Measurements from ENCODE around the gene ZNF79. TPM values are rescaled to one million over a fixed set of nuclear protein-coding genes. Genes with fewer than 3 reads are reported as not detected.
A peak's percentile ranks its signal among the peaks of the same experiment; 100 is the strongest.

The ZNF79 gene
- total RNA-seq, 1 donor from 2014 or later = 14.8 TPM

- DNase-seq = no peak
These were observed 6.2 kb downstream of the ZNF79 start for GRCh38 chr9:127430415-127430814.

GRCh38 chr9:127437497-127438264 lies 13.5 kb downstream of the ZNF79 start:
- DNase-seq = no peak

GRCh38 chr9:127438394-127438793 lies 14.2 kb downstream of the ZNF79 start:
- DNase-seq = no peak

- DNase-seq = no peak
These were observed 20.2 kb downstream of the ZNF79 start for GRCh38 chr9:127444283-127444920.

- no peak for DNase-seq
These were observed 21.0 kb downstream of the ZNF79 start for GRCh38 chr9:127444921-127445850.

GRCh38 chr9:127445851-127446712 lies 21.9 kb downstream of the ZNF79 start:
- DNase-seq = no peak

GRCh38 chr9:127446713-127447415 lies 22.7 kb downstream of the ZNF79 start:
- DNase-seq = no peak

- no peak for DNase-seq
These were observed 23.4 kb downstream of the ZNF79 start for GRCh38 chr9:127447416-127448111.

GRCh38 chr9:127448112-127448805 lies 24.1 kb downstream of the ZNF79 start:
- no peak for DNase-seq

- no peak for DNase-seq
These were observed 25.3 kb downstream of the ZNF79 start for GRCh38 chr9:127449332-127449966.

GRCh38 chr9:127450243-127450760 lies 26.1 kb downstream of the ZNF79 start:
- peak; percentile 31 for DNase-seq

GRCh38 chr9:127450830-127451607 lies 26.8 kb downstream of the ZNF79 start, which contains the start of the genes LRSAM1 and RPL12:
TSS of gene LRSAM1 (plus strand) at chr9:127451510. CDS start at chr9:127454528, 3,018 bp downstream.
TSS of gene RPL12 (minus strand) at chr9:127451406. CDS start at chr9:127451317, 89 bp downstream.
- peak; percentile 97 for DNase-seq

GRCh38 chr9:127451608-127451857 lies 27.4 kb downstream of the ZNF79 start:
- no peak for DNase-seq

GRCh38 chr9:127451858-127452656 lies 27.9 kb downstream of the ZNF79 start:
- DNase-seq = peak; percentile 60

GRCh38 chr9:127452691-127453090 lies 28.5 kb downstream of the ZNF79 start:
- peak; percentile 22 for DNase-seq

- peak; percentile 53 for DNase-seq
These were observed 31.3 kb downstream of the ZNF79 start for GRCh38 chr9:127455324-127455992.

Measured in dermis blood vessel endothelial cell (primary cell).